B cell (primary cell): ENCODE measurements around the gene CFHR5. TPM values are rescaled to one million over a fixed set of nuclear protein-coding genes. Genes with fewer than 3 reads are reported as not detected.

Experiments
- ATAC-seq: fragments of 200-7000 bp; cut with Tn5 transposase; one replicate; pipeline ENCODE4 v1.10.0; 2021; ENCODE audit warnings: low read depth, mild to moderate bottlenecking, moderate number of reproducible peaks, moderate library complexity
- CTCF ChIA-PET: fragments of 350-600 bp; sonication (Branson Sonifier 250); formaldehyde crosslinking; loops from one replicate; lab custom pipeline; 2021; ENCODE audit warnings: antibody characterized with exemption, inconsistent platforms; lab: Charles Lee
- POLR2A ChIA-PET: fragments of 350-600 bp; sonication (Branson Sonifier 250); formaldehyde crosslinking; loops from one replicate; lab custom pipeline; 2021; ENCODE audit warnings: antibody characterized with exemption; lab: Charles Lee
- DNase-seq: peaks from one replicate; pipeline ENCODE4 v3.0.0; 2013
- H2AFZ ChIP-seq: 2 replicates; pipeline ENCODE4 v1.6.1; 2012; ENCODE audit warnings: mild to moderate bottlenecking, low read depth, low read length; ENCODE audit not compliant: insufficient read depth, poor library complexity, severe bottlenecking
- H3K27ac ChIP-seq, 2 donors: 1 replicate in 1 of 2; 2 replicates in 1 of 2; pipeline ENCODE4 v1.5.1; 2012 to 2013; ENCODE audit warnings: low read length in 2 of 2, mild to moderate bottlenecking in 2 of 2, moderate library complexity in 1 of 2
- H3K27me3 ChIP-seq, 4 experiments: fragments of 200-600 bp in 1 of 4; sonication (generic) in 1 of 4; replicated peaks in 1 of 4; 1 replicate in 2 of 4; 2 replicates in 2 of 4; pipeline versions ENCODE4 v1.6.1 to v1.7.0; 2013 to 2016; ENCODE audit warnings: low read length in 3 of 4, mild to moderate bottlenecking in 2 of 4, mixed read lengths in 1 of 4, moderate library complexity in 1 of 4; ENCODE audit not compliant: insufficient read depth in 4 of 4, control insufficient read depth in 3 of 4; ENCODE audit errors: control extremely low read depth in 1 of 4
- H3K36me3 ChIP-seq, 2 experiments: replicated peaks in 1 of 2; 1 replicate in 1 of 2; 2 replicates in 1 of 2; pipeline versions ENCODE4 v1.6.1 to v1.7.1; 2013; ENCODE audit warnings: low read length in 1 of 2; ENCODE audit not compliant: insufficient read depth in 2 of 2, control insufficient read depth in 1 of 2; ENCODE audit errors: control extremely low read depth in 1 of 2, extremely low read depth in 1 of 2
- H3K4me1 ChIP-seq, 2 donors: fragments of 200-600 bp in 1 of 2; sonication (generic) in 1 of 2; 1 replicate in 1 of 2; 2 replicates in 1 of 2; pipeline versions ENCODE4 v1.5.1 to v1.6.1; 2013 to 2017; ENCODE audit warnings: low read length in 2 of 2; ENCODE audit not compliant: control insufficient read depth in 2 of 2, insufficient read depth in 2 of 2
- H3K4me2 ChIP-seq: replicated peaks from 2 replicates; pipeline ENCODE3; 2012; ENCODE audit warnings: mild to moderate bottlenecking, low read depth, low read length; ENCODE audit not compliant: poor library complexity, severe bottlenecking
- H3K4me3 ChIP-seq, 5 experiments: fragments of 200-600 bp in 1 of 5; sonication (generic) in 1 of 5; 1 replicate in 3 of 5; 2 replicates in 2 of 5; pipeline versions ENCODE4 v1.5.1 to v1.7.0; 2011 to 2016; ENCODE audit warnings: low read length in 4 of 5, mild to moderate bottlenecking in 4 of 5, low read depth in 2 of 5, control low read depth in 1 of 5, moderate library complexity in 1 of 5; ENCODE audit not compliant: insufficient read depth in 1 of 5; ENCODE audit errors: control extremely low read depth in 1 of 5, extremely low read depth in 1 of 5
- H3K79me2 ChIP-seq: fragments of 200-600 bp; sonication (generic); one replicate; pipeline ENCODE4 v1.6.0; 2016; ENCODE audit warnings: low read length; ENCODE audit not compliant: control insufficient read depth, insufficient read depth
- H3K9ac ChIP-seq: fragments of 200-600 bp; sonication (generic); 2 replicates; pipeline ENCODE4 v1.6.1; 2017; ENCODE audit warnings: mild to moderate bottlenecking, low read length, moderate library complexity
- H3K9me3 ChIP-seq, 3 donors: one replicate each; pipeline versions ENCODE4 v1.6.1 to v1.7.1; 2013; ENCODE audit warnings: low read length in 2 of 3; ENCODE audit not compliant: control insufficient read depth in 2 of 3, insufficient read depth in 1 of 3; ENCODE audit errors: control extremely low read depth in 1 of 3
- H4K20me1 ChIP-seq: 2 replicates; pipeline ENCODE4 v1.6.0; 2012; ENCODE audit warnings: mild to moderate bottlenecking, low read length; ENCODE audit not compliant: insufficient read depth, control insufficient read depth, poor library complexity, severe bottlenecking
- H3K27ac Mint-ChIP-seq: one replicate; pipeline ENCODE4 v1.8.0; 2021; ENCODE audit warnings: mixed read lengths
- H3K27me3 Mint-ChIP-seq: one replicate; pipeline ENCODE4 v1.8.0; 2021; ENCODE audit warnings: mixed read lengths
- H3K4me1 Mint-ChIP-seq: one replicate; pipeline ENCODE4 v1.8.0; 2021; ENCODE audit warnings: mixed read lengths
- H3K4me3 Mint-ChIP-seq: one replicate; pipeline ENCODE4 v1.8.0; 2021; ENCODE audit warnings: mixed read lengths
- H3K9me3 Mint-ChIP-seq: one replicate; pipeline ENCODE4 v1.8.0; 2022; ENCODE audit warnings: mixed read lengths; ENCODE audit not compliant: insufficient read depth
- EZH2 ChIP-seq: IDR thresholded peaks from 2 replicates; pipeline ENCODE4 v1.6.1; 2012; ENCODE audit warnings: borderline replicate concordance, low read depth, mild to moderate bottlenecking, moderate library complexity, low read length; ENCODE audit not compliant: insufficient read depth, poor library complexity, severe bottlenecking
- WGBS: methylation state at CpG from one replicate; pipeline ENCODE4 v1.1.5; 2013; ENCODE audit warnings: missing lambda C conversion rate; ENCODE audit not compliant: insufficient coverage; 5-methylcytosine and 5-hydroxymethylcytosine counted together
- intact Hi-C: fragments of 100-400 bp; cut with micrococcal nuclease; formaldehyde crosslinking; loops from one replicate; pipeline ENCODE4 v1.10.0; 2022
- polyA plus RNA-seq: library from polyadenylated mRNA; depleted of rRNA; stranded (reverse); fragments of >200 nt; gene quantifications from 2 replicates; pipeline ENCODE4 v1.2.3, GENCODE V29; 2012
- total RNA-seq, 2 donors: library from RNA; stranded (reverse); fragments of 120-200 nt in 1 of 2; gene quantifications; 1 replicate in 1 of 2; 2 replicates in 1 of 2; pipeline versions ENCODE4 v1.2.3 to v1.2.4, GENCODE V29; 2013 to 2022
- TF ChIP-seq, protein P1 (sequence below): fragments of 200-600 bp; IDR thresholded peaks from one replicate; pipeline ENCODE4 v1.8.0; 2022; ENCODE audit warnings: antibody characterized with exemption, mild to moderate bottlenecking

Gene CFHR5
- total and polyA plus RNA-seq, 2 donors (not counting 1 experiment from before 2014, with no cell fraction given): not detected

DNA sequence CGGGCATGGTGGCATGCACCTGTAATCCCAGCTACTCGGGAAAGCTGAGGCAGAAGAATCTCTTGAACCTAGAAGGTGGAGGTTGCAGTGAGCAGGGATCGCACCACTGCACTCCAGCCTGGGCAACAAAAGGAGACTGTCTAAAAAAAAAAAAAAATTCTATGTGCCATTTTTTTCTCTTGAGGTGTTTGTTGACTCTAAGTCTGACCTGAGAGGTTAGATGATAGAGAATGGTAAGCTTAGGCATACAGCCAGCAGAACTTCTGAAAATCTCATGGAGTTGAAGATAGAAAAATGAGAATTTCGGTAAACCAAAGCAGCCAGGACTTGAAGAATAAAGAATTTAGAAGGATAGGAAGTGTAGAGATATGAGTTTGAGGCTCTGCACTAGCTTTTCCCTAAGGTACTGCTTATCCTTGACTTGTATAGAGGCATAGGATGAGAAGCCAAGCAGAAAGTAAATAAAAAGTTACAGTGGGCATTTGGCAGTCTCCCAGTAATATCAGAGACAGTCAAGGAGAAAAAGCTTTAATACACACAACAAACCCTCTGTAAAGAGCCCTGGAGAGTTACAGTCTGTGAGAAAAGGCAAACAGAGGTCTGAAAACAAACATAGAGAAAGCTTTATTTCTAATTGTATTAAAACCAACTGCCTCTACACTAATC, 65.5 kb downstream of the CFHR5 start:
- intact Hi-C loops: no loop called here
- Mint-ChIP-seq H3K9me3 (peaks cover 5% of the 10 kb centered on the region), H3K4me1 (no peaks in the 10 kb centered on the region), H3K4me3 (no peak overlapping the region), H3K27me3 (no peaks in the 10 kb centered on the region), H3K27ac (no peak overlapping the region)
- Histone ChIP-seq H3K4me2 (no peak overlapping the region), H3K36me3 (no peaks in the 10 kb centered on the region), H2AFZ (no peak overlapping the region), H3K4me1 (no peaks in the 10 kb centered on the region), H3K4me3 (no peak overlapping the region), H4K20me1 (no peaks in the 10 kb centered on the region), H3K27ac (no peak overlapping the region), H3K79me2 (no peaks in the 10 kb centered on the region), H3K27me3 (peaks cover 0 to 4% (median 0%) of the 10 kb centered on the region in 4 experiments), H3K9ac (no peak overlapping the region), H3K9me3 (peaks cover 0 to 1% (median 0%) of the 10 kb centered on the region in 3 donors)
- CTCF ChIA-PET: no interaction called here
- TF ChIP-seq EZH2: no peak
- TF ChIP-seq, protein P1, sequence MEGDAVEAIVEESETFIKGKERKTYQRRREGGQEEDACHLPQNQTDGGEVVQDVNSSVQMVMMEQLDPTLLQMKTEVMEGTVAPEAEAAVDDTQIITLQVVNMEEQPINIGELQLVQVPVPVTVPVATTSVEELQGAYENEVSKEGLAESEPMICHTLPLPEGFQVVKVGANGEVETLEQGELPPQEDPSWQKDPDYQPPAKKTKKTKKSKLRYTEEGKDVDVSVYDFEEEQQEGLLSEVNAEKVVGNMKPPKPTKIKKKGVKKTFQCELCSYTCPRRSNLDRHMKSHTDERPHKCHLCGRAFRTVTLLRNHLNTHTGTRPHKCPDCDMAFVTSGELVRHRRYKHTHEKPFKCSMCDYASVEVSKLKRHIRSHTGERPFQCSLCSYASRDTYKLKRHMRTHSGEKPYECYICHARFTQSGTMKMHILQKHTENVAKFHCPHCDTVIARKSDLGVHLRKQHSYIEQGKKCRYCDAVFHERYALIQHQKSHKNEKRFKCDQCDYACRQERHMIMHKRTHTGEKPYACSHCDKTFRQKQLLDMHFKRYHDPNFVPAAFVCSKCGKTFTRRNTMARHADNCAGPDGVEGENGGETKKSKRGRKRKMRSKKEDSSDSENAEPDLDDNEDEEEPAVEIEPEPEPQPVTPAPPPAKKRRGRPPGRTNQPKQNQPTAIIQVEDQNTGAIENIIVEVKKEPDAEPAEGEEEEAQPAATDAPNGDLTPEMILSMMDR: no peak
- POLR2A ChIA-PET: no interaction called here
- WGBS: 72% methylated on average over 2 of the region's 4 CpGs
- DNase-seq (no peak), ATAC-seq (no peak)

GRCh38 chr1:197049100-197049499, 71.7 kb downstream of the CFHR5 start:
- ATAC-seq: no peak
- Histone ChIP-seq H3K9ac (no peak overlapping the region), H3K36me3 (no peaks in the 10 kb centered on the region), H3K4me1 (no peaks in the 10 kb centered on the region), H3K27me3 (no peaks in the 10 kb centered on the region), H3K4me3 (no peak overlapping the region), H3K79me2 (no peaks in the 10 kb centered on the region), H3K9me3 (peaks cover 0 to 2% (median 0%) of the 10 kb centered on the region in 3 donors), H4K20me1 (no peaks in the 10 kb centered on the region), H3K4me2 (no peak overlapping the region), H2AFZ (no peak overlapping the region), H3K27ac (no peak overlapping the region)
- intact Hi-C loops: no loop called here
- DNase-seq: no peak
- Mint-ChIP-seq H3K4me3 (no peak overlapping the region), H3K27ac (no peak overlapping the region), H3K4me1 (no peaks in the 10 kb centered on the region), H3K9me3 (peaks cover 5% of the 10 kb centered on the region), H3K27me3 (no peaks in the 10 kb centered on the region)
- TF ChIP-seq, protein P1: no peak
- no peak for TF ChIP-seq EZH2
- ChIA-PET POLR2A (no interaction called here), CTCF (no interaction called here)
